ENCODE results near the gene EBP. TPM values are rescaled to one million over a fixed set of nuclear protein-coding genes. Genes with fewer than 3 reads are reported as not detected.

The EBP gene
- total and polyA plus RNA-seq, 9 of the 15 experiments (the other 6 are each of a cell fraction or from before 2014, with no cell fraction given) = 228 to 987 (median 274) TPM

- TF ChIP-seq ZBTB43 (CRISPR knock-in tag; IDR thresholded peaks at IDR 0.05) = no peak
- TF ChIP-seq ATF2 (CRISPR knock-in tag; IDR thresholded peaks at IDR 0.05) = no peak
- no peak for TF ChIP-seq FIP1L1 (IDR thresholded peaks at IDR 0.05; ENCODE audit: low read depth, low read length, poor library complexity, severe bottlenecking)
- TF ChIP-seq ZSCAN29 (IDR thresholded peaks at IDR 0.05) = no peak
- no peak for TF ChIP-seq TOE1 (IDR thresholded peaks at IDR 0.05; ENCODE audit: borderline replicate concordance)
- TF ChIP-seq TOE1 (CRISPR knock-in tag; IDR thresholded peaks at IDR 0.05; ENCODE audit: borderline replicate concordance, low read depth) = no peak
- TF ChIP-seq POU5F1 (IDR thresholded peaks at IDR 0.05; ENCODE audit: borderline replicate concordance, low read depth, low read length, partially characterized antibody) = no peak
- TF ChIP-seq SMARCE1 (IDR thresholded peaks at IDR 0.05) = no peak
- no peak for TF ChIP-seq ZNF830 (CRISPR knock-in tag; IDR thresholded peaks at IDR 0.05)
- TF ChIP-seq ZNF324 (CRISPR knock-in tag; IDR thresholded peaks at IDR 0.05) = no peak
- no peak for TF ChIP-seq HDAC3 (IDR thresholded peaks at IDR 0.05; ENCODE audit: borderline replicate concordance, partially characterized antibody)
- TF ChIP-seq SMARCB1 (IDR thresholded peaks at IDR 0.05; ENCODE audit: insufficient read length, low read depth) = no peak
- TF ChIP-seq MLX (CRISPR knock-in tag; conservative IDR thresholded peaks at IDR 0.05) = no peak
- TF ChIP-seq ZNF217 (CRISPR knock-in tag; IDR thresholded peaks at IDR 0.05) = no peak
- TF ChIP-seq MAFF (IDR thresholded peaks at IDR 0.05; ENCODE audit: low read length) = no peak
- TF ChIP-seq NCOA6 (IDR thresholded peaks at IDR 0.05) = peak; percentile 55; the same call in 1 of the 2 replicates
- TF ChIP-seq CCNT2 (IDR thresholded peaks at IDR 0.05; ENCODE audit: borderline replicate concordance, extremely low read depth, insufficient read length, low read depth, low read length) = no peak
- TF ChIP-seq ZBTB7A (IDR thresholded peaks at IDR 0.05; ENCODE audit: borderline replicate concordance, control insufficient read depth, low read depth, low read length) = no peak
- TF ChIP-seq RFX5 (IDR thresholded peaks at IDR 0.05; ENCODE audit: low read depth, low read length) = 0 out of 2 replicates have a peak, but pooled peaks have one; percentile 23
- no peak for TF ChIP-seq BRCA1 (IDR thresholded peaks at IDR 0.05)
- TF ChIP-seq BRCA1 (CRISPR knock-in tag; IDR thresholded peaks at IDR 0.05) = no peak
- no peak for TF ChIP-seq SMARCA5 (IDR thresholded peaks at IDR 0.05)
- 0 out of 2 replicates have a peak, but pooled peaks have one; percentile 19 for TF ChIP-seq MYNN (IDR thresholded peaks at IDR 0.05)
- no peak for TF ChIP-seq MYNN (CRISPR knock-in tag; IDR thresholded peaks at IDR 0.05)
These were observed 45.6 kb upstream of the EBP start, which contains the start of gene FTSJ1 (continued) for GRCh38 chrX:48475774-48476577.
